GM12878 (cell line): ENCODE data around the gene PAPSS2. TPM values are rescaled to one million over a fixed set of nuclear protein-coding genes. Genes with fewer than 3 reads are reported as not detected.

Experiments
- ATAC-seq: fragments of 200-7000 bp; cut with Tn5 transposase; 3 replicates; pipeline ENCODE4 v1.9.1; 2020; ENCODE audit warnings: mild to moderate bottlenecking, moderate library complexity
- BruUV-seq: library from RNA; stranded (reverse); fragments of 400-500 nt; replicated peaks from 2 replicates; lab custom pipeline; 2021; lab: Mats Ljungman, UMichigan
- CTCF ChIA-PET: fragments of 300-600 bp; sonication (Branson Sonifier 250); formaldehyde crosslinking; extraction: SDS; loops from one replicate; lab custom pipeline; 2021; ENCODE audit warnings: inconsistent platforms; lab: Yijun Ruan, JAX
- POLR2A ChIA-PET: fragments of 350-600 bp; formaldehyde crosslinking; extraction: SDS; loops from one replicate; lab custom pipeline; 2021; ENCODE audit warnings: inconsistent platforms; lab: Charles Lee
- RAD21 ChIA-PET: fragments of 300-600 bp; sonication (Branson Sonifier 250); formaldehyde crosslinking; loops from one replicate; lab custom pipeline; 2023; ENCODE audit warnings: antibody characterized with exemption; ENCODE audit not compliant: unreplicated experiment; lab: Charles Lee
- SMC1A ChIA-PET: fragments of 300-600 bp; sonication (Branson Sonifier 250); formaldehyde crosslinking; loops from one replicate; lab custom pipeline; 2023; ENCODE audit not compliant: unreplicated experiment, uncharacterized antibody; lab: Charles Lee
- DNase-seq: peaks from one replicate; pipeline ENCODE4 v3.0.0-alpha.2; 2011; ENCODE audit warnings: low read depth, low spot score
- FAIRE-seq: peaks from 3 replicates; lab custom pipeline; 2011; peaks lifted over from hg19 to GRCh38; lab: Jason Lieb, UNC
- H2AFZ ChIP-seq: 2 replicates; pipeline ENCODE4 v1.6.0; 2011; ENCODE audit warnings: low read depth, low read length, control low read depth; ENCODE audit not compliant: control insufficient read depth
- H3K27ac ChIP-seq: 2 replicates; pipeline ENCODE4 v1.5.1; 2011; ENCODE audit warnings: control low read depth; ENCODE audit not compliant: control insufficient read depth, insufficient read depth
- H3K27me3 ChIP-seq, 2 experiments: replicated peaks in 1 of 2; 2 replicates each; pipeline versions ENCODE4 v1.6.0 to v1.6.1; 2011; ENCODE audit warnings: low read length in 1 of 2; ENCODE audit not compliant: control insufficient read depth in 2 of 2, insufficient read depth in 2 of 2
- H3K36me3 ChIP-seq, 2 experiments: 2 replicates each; pipeline ENCODE4 v1.5.1; 2011; ENCODE audit warnings: low read length in 1 of 2; ENCODE audit not compliant: control insufficient read depth in 2 of 2, insufficient read depth in 2 of 2
- H3K4me1 ChIP-seq: 2 replicates; pipeline ENCODE4 v1.6.1; 2011; ENCODE audit warnings: mild to moderate bottlenecking, low read length, moderate library complexity, mixed read lengths; ENCODE audit not compliant: control insufficient read depth, insufficient read depth
- H3K4me2 ChIP-seq: 2 replicates; pipeline ENCODE4 v1.6.0; 2011; ENCODE audit warnings: control low read depth; ENCODE audit not compliant: control insufficient read depth, insufficient read depth
- H3K4me3 ChIP-seq: fragments of 200-600 bp; sonication (generic); 2 replicates; pipeline ENCODE4 v1.5.1; 2016
- H3K79me2 ChIP-seq: 2 replicates; pipeline ENCODE4 v1.6.0; 2011; ENCODE audit warnings: low read length; ENCODE audit not compliant: control insufficient read depth, insufficient read depth
- H3K9ac ChIP-seq: 2 replicates; pipeline ENCODE4 v1.8.0; 2011; ENCODE audit warnings: low read length, control low read depth, mixed read lengths; ENCODE audit not compliant: control insufficient read depth, insufficient read depth
- H3K9me3 ChIP-seq: replicated peaks from 3 replicates; pipeline ENCODE4 v1.5.1; 2011; ENCODE audit warnings: mild to moderate bottlenecking, low read length; ENCODE audit not compliant: control insufficient read depth, insufficient read depth
- H4K20me1 ChIP-seq: 2 replicates; pipeline ENCODE4 v1.6.0; 2011; ENCODE audit not compliant: control insufficient read depth, insufficient read depth
- ETV6 ChIP-seq, 2 experiments: fragments of 450-650 bp in 1 of 2; IDR thresholded peaks in 1 of 2; conservative IDR thresholded peaks in 1 of 2; 2 replicates each; pipeline ENCODE4 v1.6.1; 2014; ENCODE audit warnings: antibody characterized with exemption in 1 of 2, borderline replicate concordance in 1 of 2, low read depth in 1 of 2, mild to moderate bottlenecking in 1 of 2, moderate library complexity in 1 of 2
- GATAD2B ChIP-seq: fragments of 450-650 bp; conservative IDR thresholded peaks from 2 replicates; pipeline ENCODE4 v1.6.1; 2017; ENCODE audit warnings: low read depth, mild to moderate bottlenecking, moderate library complexity
- MYC ChIP-seq: IDR thresholded peaks from 2 replicates; pipeline ENCODE4 v1.6.1; 2011; ENCODE audit warnings: mild to moderate bottlenecking, low read length, moderate library complexity, inconsistent platforms; ENCODE audit not compliant: insufficient read depth, insufficient replicate concordance, insufficient read length, severe bottlenecking
- NFYA ChIP-seq: IDR thresholded peaks from 2 replicates; pipeline ENCODE4 v1.6.1; 2011; ENCODE audit warnings: low read depth, mild to moderate bottlenecking, low read length, improper control_type of control experiment, borderline replicate concordance
- RB1 ChIP-seq: fragments of 450-650 bp; formaldehyde crosslinking; IDR thresholded peaks from 2 replicates; pipeline ENCODE4 v1.6.1; 2017; ENCODE audit warnings: mild to moderate bottlenecking, borderline replicate concordance
- SIN3A ChIP-seq: IDR thresholded peaks from 2 replicates; pipeline ENCODE4 v1.6.1; 2012; ENCODE audit warnings: low read depth, low read length, improper control_type of control experiment
- ZNF622 ChIP-seq: fragments of 450-650 bp; IDR thresholded peaks from 2 replicates; pipeline ENCODE4 v1.6.1; 2017; ENCODE audit warnings: mild to moderate bottlenecking, inconsistent platforms
- WGBS: methylation state at CpG from one replicate; pipeline ENCODE4 v1.1.6; 2016; ENCODE audit warnings: low lambda C conversion rate; ENCODE audit not compliant: insufficient replicate concordance, insufficient coverage; ENCODE audit errors: missing lambda C conversion rate; 5-methylcytosine and 5-hydroxymethylcytosine counted together
- in situ Hi-C: fragments of 300-500 bp; cut with MboI; formaldehyde crosslinking; loops from 9 replicates; pipeline ENCODE4 v1.14.3; 2018; ENCODE audit warnings: mixed read lengths
- intact Hi-C: fragments of 100-400 bp; cut with micrococcal nuclease; formaldehyde crosslinking; loops from one replicate; pipeline ENCODE4 v1.14.2; 2022; ENCODE audit not compliant: unreplicated experiment
- polyA plus RNA-seq, 11 experiments: library from polyadenylated mRNA; depleted of rRNA in 4 of 11; unstranded in 6 of 11; stranded (reverse) in 5 of 11; fragments of >200 nt; fragmentation: Nextera tagmentation in 4 of 11; fragmentation: Illumina TruSeq in 1 of 11; extraction: Ambion mirVana in 4 of 11; extraction: Trizol in 1 of 11; gene quantifications; 1 replicate in 1 of 11; 2 replicates in 10 of 11; pipeline versions ENCODE4 v1.2.1 to v1.2.3, GENCODE V29; 2011 to 2016; ENCODE audit warnings: inconsistent platforms in 2 of 11, missing spikeins in 2 of 11, low read depth in 1 of 11
- total RNA-seq, 4 experiments: library from RNA; depleted of rRNA in 3 of 4; stranded (reverse); fragments of >200 nt in 3 of 4; fragmentation: Illumina TruSeq in 1 of 4; extraction: Trizol in 1 of 4; gene quantifications; 2 replicates each; pipeline versions ENCODE4 v1.2.1 to v1.2.3, GENCODE V29; 2013 to 2021
- TF ChIP-seq, protein P1 (sequence below): fragments of 450-650 bp; IDR thresholded peaks from 2 replicates; pipeline ENCODE4 v1.6.1; 2017; ENCODE audit warnings: mild to moderate bottlenecking, moderate library complexity
- TF ChIP-seq, protein P2 (sequence below): fragments of 450-650 bp; IDR thresholded peaks from 2 replicates; pipeline ENCODE4 v1.6.1; 2016; ENCODE audit warnings: mild to moderate bottlenecking, moderate library complexity, borderline replicate concordance

PAPSS2 gene
- total and polyA plus RNA-seq, 10 of the 15 experiments (the other 5 are each of a cell fraction or from before 2014, with no cell fraction given): 0.15 to 2.1 (median 0.37) TPM

DNA sequence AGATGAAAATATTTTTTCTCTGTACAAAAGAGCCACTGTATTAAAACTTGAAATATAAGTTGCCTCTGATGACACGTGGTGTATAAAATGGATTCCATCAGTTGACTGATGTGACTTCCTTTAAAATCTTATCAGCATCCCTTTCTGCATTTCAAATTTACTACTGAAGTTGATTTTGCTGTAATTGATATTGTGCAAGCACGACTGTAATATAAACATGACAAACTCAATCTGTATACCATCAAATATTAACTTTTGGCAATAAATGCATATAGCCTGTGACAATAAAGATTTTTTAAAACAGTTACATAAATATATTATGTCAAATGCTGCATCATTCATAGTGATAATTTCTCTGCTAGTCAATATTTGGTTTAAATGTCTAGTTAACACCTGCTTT lies 7.8 kb downstream of the PAPSS2 start:
- no peak overlapping the region for H3K4me2 ChIP-seq
- in situ Hi-C loops: no loop called here
- DNase-seq (no peak), ATAC-seq (no peak), FAIRE-seq (no peak)
- no peaks in the 10 kb centered on the region for H3K9me3 ChIP-seq
- ChIA-PET CTCF (no interaction called here), SMC1A (no interaction called here), RAD21 (no interaction called here), POLR2A (no interaction called here)
- H4K20me1 ChIP-seq: no peaks in the 10 kb centered on the region
- no peak overlapping the region for H3K9ac ChIP-seq
- H3K27me3 ChIP-seq: no peaks in the 10 kb centered on the region
- no TSS peak for BruUV-seq
- WGBS: 0% methylated on average over 2 of the region's 2 CpGs
- H3K79me2 ChIP-seq: no peaks in the 10 kb centered on the region
- TF ChIP-seq MYC: no peak
- TF ChIP-seq, protein P1, sequence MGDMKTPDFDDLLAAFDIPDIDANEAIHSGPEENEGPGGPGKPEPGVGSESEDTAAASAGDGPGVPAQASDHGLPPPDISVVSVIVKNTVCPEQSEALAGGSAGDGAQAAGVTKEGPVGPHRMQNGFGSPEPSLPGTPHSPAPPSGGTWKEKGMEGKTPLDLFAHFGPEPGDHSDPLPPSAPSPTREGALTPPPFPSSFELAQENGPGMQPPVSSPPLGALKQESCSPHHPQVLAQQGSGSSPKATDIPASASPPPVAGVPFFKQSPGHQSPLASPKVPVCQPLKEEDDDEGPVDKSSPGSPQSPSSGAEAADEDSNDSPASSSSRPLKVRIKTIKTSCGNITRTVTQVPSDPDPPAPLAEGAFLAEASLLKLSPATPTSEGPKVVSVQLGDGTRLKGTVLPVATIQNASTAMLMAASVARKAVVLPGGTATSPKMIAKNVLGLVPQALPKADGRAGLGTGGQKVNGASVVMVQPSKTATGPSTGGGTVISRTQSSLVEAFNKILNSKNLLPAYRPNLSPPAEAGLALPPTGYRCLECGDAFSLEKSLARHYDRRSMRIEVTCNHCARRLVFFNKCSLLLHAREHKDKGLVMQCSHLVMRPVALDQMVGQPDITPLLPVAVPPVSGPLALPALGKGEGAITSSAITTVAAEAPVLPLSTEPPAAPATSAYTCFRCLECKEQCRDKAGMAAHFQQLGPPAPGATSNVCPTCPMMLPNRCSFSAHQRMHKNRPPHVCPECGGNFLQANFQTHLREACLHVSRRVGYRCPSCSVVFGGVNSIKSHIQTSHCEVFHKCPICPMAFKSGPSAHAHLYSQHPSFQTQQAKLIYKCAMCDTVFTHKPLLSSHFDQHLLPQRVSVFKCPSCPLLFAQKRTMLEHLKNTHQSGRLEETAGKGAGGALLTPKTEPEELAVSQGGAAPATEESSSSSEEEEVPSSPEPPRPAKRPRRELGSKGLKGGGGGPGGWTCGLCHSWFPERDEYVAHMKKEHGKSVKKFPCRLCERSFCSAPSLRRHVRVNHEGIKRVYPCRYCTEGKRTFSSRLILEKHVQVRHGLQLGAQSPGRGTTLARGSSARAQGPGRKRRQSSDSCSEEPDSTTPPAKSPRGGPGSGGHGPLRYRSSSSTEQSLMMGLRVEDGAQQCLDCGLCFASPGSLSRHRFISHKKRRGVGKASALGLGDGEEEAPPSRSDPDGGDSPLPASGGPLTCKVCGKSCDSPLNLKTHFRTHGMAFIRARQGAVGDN: no peak
- no peak for TF ChIP-seq NFYA
- no peak for TF ChIP-seq SIN3A
- TF ChIP-seq ZNF622: no peak
- TF ChIP-seq, protein P2, sequence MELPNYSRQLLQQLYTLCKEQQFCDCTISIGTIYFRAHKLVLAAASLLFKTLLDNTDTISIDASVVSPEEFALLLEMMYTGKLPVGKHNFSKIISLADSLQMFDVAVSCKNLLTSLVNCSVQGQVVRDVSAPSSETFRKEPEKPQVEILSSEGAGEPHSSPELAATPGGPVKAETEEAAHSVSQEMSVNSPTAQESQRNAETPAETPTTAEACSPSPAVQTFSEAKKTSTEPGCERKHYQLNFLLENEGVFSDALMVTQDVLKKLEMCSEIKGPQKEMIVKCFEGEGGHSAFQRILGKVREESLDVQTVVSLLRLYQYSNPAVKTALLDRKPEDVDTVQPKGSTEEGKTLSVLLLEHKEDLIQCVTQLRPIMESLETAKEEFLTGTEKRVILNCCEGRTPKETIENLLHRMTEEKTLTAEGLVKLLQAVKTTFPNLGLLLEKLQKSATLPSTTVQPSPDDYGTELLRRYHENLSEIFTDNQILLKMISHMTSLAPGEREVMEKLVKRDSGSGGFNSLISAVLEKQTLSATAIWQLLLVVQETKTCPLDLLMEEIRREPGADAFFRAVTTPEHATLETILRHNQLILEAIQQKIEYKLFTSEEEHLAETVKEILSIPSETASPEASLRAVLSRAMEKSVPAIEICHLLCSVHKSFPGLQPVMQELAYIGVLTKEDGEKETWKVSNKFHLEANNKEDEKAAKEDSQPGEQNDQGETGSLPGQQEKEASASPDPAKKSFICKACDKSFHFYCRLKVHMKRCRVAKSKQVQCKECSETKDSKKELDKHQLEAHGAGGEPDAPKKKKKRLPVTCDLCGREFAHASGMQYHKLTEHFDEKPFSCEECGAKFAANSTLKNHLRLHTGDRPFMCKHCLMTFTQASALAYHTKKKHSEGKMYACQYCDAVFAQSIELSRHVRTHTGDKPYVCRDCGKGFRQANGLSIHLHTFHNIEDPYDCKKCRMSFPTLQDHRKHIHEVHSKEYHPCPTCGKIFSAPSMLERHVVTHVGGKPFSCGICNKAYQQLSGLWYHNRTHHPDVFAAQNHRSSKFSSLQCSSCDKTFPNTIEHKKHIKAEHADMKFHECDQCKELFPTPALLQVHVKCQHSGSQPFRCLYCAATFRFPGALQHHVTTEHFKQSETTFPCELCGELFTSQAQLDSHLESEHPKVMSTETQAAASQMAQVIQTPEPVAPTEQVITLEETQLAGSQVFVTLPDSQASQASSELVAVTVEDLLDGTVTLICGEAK: no peak
- no peak for TF ChIP-seq GATAD2B
- no peak for TF ChIP-seq ETV6 (conservative IDR thresholded peaks at IDR 0.05 in 1 of 2, IDR thresholded peaks at IDR 0.05 in 1 of 2; ENCODE audit: borderline replicate concordance in 1 of 2, low read depth in 1 of 2)
- TF ChIP-seq RB1: no peak
- H3K36me3 ChIP-seq: no peaks in the 10 kb centered on the region
- intact Hi-C loops: no loop called here
- H3K4me1 ChIP-seq: no peaks in the 10 kb centered on the region
- no peak overlapping the region for H3K4me3 ChIP-seq
- no peak overlapping the region for H3K27ac ChIP-seq
- H2AFZ ChIP-seq: no peak overlapping the region
